ENCODE measurements around the gene LGALS16. TPM values are rescaled to one million over a fixed set of nuclear protein-coding genes. Genes with fewer than 3 reads are reported as not detected.

LGALS16 gene
- total RNA-seq, 6 donors from 2014 or later, result not detected

GRCh38 chr19:39709026-39709872 is 53.5 kb downstream of the LGALS16 start:
- Histone ChIP-seq H3K4me1 (no peaks in the 10 kb centered on the region), H3K36me3 (no peaks in the 10 kb centered on the region), H3K27me3 (no peaks in the 10 kb centered on the region), H3K4me3 (no peak overlapping the region), H3K27ac (no peak overlapping the region), H3K9me3 (no peaks in the 10 kb centered on the region)
- 86 to 92% methylated on average over 5 of the region's 5 CpGs for WGBS, 2 donors
- ATAC-seq (ENCODE audit: low FRiP score in 2 of 2), result no peak
- no peak for TF ChIP-seq EP300 (IDR thresholded peaks at IDR 0.05)
- no peak for TF ChIP-seq CTCF (IDR thresholded peaks at IDR 0.05)
- TF ChIP-seq POLR2A (IDR thresholded peaks at IDR 0.05), result no peak
- TF ChIP-seq POLR2AphosphoS5 (IDR thresholded peaks at IDR 0.05), result no peak
- no peak for DNase-seq

Small RNA genes lying within 50 kb of the gene (small RNA-seq; reads per million reads assigned to genes)
- gene AC005176.2 (0 reads per million in 4 donors), gene RPS29P27 (0 reads per million in 4 donors), gene RPS29P30 (0 reads per million in 4 donors)

Other genes starting within 250 kb of the LGALS16 start
- 100 to 1,000 TPM; 195 to 525 (median 238) TPM for gene ZFP36, start 249.1 kb upstream of the LGALS16 start, total RNA-seq
- 10 to 100 TPM; 15.8 to 48.1 (median 29.0) TPM for gene PLEKHG2, start 243.2 kb upstream of the LGALS16 start, total RNA-seq
- gene RPS16, start 220.0 kb upstream of the LGALS16 start, total RNA-seq, result 1,000 to 10,000 TPM in 4 of 6 donors, 100 to 1,000 TPM in 2; 634 to 2,303 (median 1,625) TPM
- 100 to 1,000 TPM in 4 of 6 donors, 10 to 100 TPM in 2; 94.9 to 183 (median 111) TPM for gene SUPT5H, start 210.3 kb upstream of the LGALS16 start, total RNA-seq
- 10 to 100 TPM; 47.8 to 80.9 (median 54.4) TPM for gene TIMM50, start 175.1 kb upstream of the LGALS16 start, total RNA-seq
- not detected for gene DLL3, start 157.0 kb upstream of the LGALS16 start, total RNA-seq
- not detected for gene SELENOV, start 140.8 kb upstream of the LGALS16 start, total RNA-seq
- 1 to 10 TPM; 1.2 to 6.3 (median 2.4) TPM for gene EID2B, start 123.1 kb upstream of the LGALS16 start, total RNA-seq
- gene EID2, start 115.8 kb upstream of the LGALS16 start, total RNA-seq, result 10 to 100 TPM in 5 of 6 donors, 1 to 10 TPM in 1; 9.4 to 24.2 (median 16.2) TPM
- not detected for gene LGALS13, start 53.4 kb upstream of the LGALS16 start, total RNA-seq
- not detected for gene LGALS14, start 48.6 kb downstream of the LGALS16 start, total RNA-seq
- gene CLC, start 82.1 kb downstream of the LGALS16 start, total RNA-seq, result not detected
- not detected for gene LEUTX, start 122.9 kb downstream of the LGALS16 start, total RNA-seq
- gene DYRK1B, start 178.2 kb downstream of the LGALS16 start, total RNA-seq, result 10 to 100 TPM; 14.6 to 33.6 (median 23.2) TPM
- 100 to 1,000 TPM in 5 of 6 donors, 10 to 100 TPM in 1; 75.4 to 143 (median 110) TPM for gene FBL, start 190.5 kb downstream of the LGALS16 start, total RNA-seq

Measured in upper lobe of left lung (tissue), 6 donors.